Measurements from ENCODE around the gene MYLK. TPM values are rescaled to one million over a fixed set of nuclear protein-coding genes. Genes with fewer than 3 reads are reported as not detected.

MYLK gene
- total and polyA plus RNA-seq, 10 of the 15 experiments (the other 5 are each of a cell fraction or from before 2014, with no cell fraction given), result 0.04 to 1.6 (median 0.42) TPM; not detected in 1

GRCh38 chr3:123724306-123724705 lies 159.8 kb downstream of the MYLK start (continued):
- TF ChIP-seq, protein P1, sequence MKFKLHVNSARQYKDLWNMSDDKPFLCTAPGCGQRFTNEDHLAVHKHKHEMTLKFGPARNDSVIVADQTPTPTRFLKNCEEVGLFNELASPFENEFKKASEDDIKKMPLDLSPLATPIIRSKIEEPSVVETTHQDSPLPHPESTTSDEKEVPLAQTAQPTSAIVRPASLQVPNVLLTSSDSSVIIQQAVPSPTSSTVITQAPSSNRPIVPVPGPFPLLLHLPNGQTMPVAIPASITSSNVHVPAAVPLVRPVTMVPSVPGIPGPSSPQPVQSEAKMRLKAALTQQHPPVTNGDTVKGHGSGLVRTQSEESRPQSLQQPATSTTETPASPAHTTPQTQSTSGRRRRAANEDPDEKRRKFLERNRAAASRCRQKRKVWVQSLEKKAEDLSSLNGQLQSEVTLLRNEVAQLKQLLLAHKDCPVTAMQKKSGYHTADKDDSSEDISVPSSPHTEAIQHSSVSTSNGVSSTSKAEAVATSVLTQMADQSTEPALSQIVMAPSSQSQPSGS (IDR thresholded peaks at IDR 0.05; ENCODE audit: low read length), result no peak
- TF ChIP-seq BRCA1 (IDR thresholded peaks at IDR 0.05; ENCODE audit: low read depth, low read length) (no peak), MTA2 (IDR thresholded peaks at IDR 0.05; ENCODE audit: low read depth) (no peak), SMC3 (IDR thresholded peaks at IDR 0.05; ENCODE audit: borderline replicate concordance, low read length) (no peak)

DNA sequence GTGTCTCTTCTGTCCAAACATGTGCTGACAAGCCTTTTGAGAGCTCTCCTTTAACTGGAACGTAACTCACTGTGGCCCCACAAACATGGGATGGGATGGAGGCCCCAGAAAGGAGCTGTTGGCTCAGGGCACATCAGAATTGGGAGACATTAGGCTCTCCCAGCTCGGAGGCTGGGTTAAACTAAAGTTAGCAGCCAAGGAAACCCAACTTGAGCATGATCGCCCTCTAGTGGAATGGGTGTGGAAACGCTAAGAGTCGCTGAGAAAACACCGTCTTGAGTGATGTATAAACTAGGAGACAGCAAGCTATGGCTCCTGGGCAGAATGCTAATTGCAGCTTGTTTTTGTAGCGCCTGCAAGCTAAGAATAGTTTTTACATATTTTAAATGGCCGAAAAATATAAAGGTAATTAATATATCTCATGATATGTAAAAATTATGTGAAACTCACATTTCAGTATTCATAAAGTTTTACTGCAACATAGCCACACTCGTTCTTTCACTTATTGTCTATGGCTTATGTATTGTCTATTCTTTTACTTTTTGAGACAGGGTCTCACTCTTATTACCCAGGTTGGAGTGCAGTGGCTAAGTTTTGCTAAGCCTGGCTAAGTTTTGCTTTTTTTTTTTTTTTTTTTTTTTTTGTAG lies 160.5 kb downstream of the MYLK start:
- Histone ChIP-seq H3K27me3 (replicated peaks in 1 of 2; ENCODE audit: control insufficient read depth in 2 of 2, insufficient read depth in 2 of 2, low read length in 1 of 2) (no peaks in the 10 kb centered on the region; a peak in 1 of 4 replicates), H3K9me3 (replicated peaks; ENCODE audit: control insufficient read depth, insufficient read depth, low read length) (no peaks in the 10 kb centered on the region), H3K4me3 (no peak overlapping the region), H3K36me3 (ENCODE audit: control insufficient read depth in 2 of 2, insufficient read depth in 2 of 2, low read length in 1 of 2) (no peaks in the 10 kb centered on the region), H3K4me1 (ENCODE audit: control insufficient read depth, insufficient read depth, low read length) (no peaks in the 10 kb centered on the region), H3K4me2 (ENCODE audit: control insufficient read depth, insufficient read depth) (no peak overlapping the region), H3K27ac (ENCODE audit: control insufficient read depth, insufficient read depth) (no peak overlapping the region), H3K79me2 (ENCODE audit: control insufficient read depth, insufficient read depth, low read length) (no peaks in the 10 kb centered on the region), H3K9ac (ENCODE audit: control insufficient read depth, insufficient read depth, low read length) (no peak overlapping the region), H2AFZ (ENCODE audit: control insufficient read depth, low read depth, low read length) (no peak overlapping the region; the same call in 1 of the 2 replicates), H4K20me1 (ENCODE audit: control insufficient read depth, insufficient read depth) (no peaks in the 10 kb centered on the region)
- RAD21 ChIA-PET (ENCODE audit: unreplicated experiment), result interaction anchor here (0.6 to 2.0 kb wide), 4 partner anchors 33 to 161 kb away, joined by 3 to 18 read pairs (median 4); no protein-coding TSS in a partner anchor
- FAIRE-seq (peak; percentile 97), ATAC-seq (peak; percentile 90), DNase-seq (ENCODE audit: low read depth, low spot score) (peak; percentile 27)
- 8% methylated on average over 9 of the region's 9 CpGs for WGBS (ENCODE audit: insufficient coverage, insufficient replicate concordance, low lambda C conversion rate, missing lambda C conversion rate)
- SMC1A ChIA-PET (ENCODE audit: uncharacterized antibody, unreplicated experiment), result interaction anchor here (0.5 to 2.1 kb wide), 11 partner anchors 9 to 602 kb away, joined by 3 to 18 read pairs (median 4); no protein-coding TSS in a partner anchor
- intact Hi-C loops (cut with micrococcal nuclease; ENCODE audit: unreplicated experiment), result no loop called here
- CTCF ChIA-PET, result interaction anchor here (0.6 to 3.2 kb wide), 29 partner anchors 9 to 628 kb away, joined by 3 to 39 read pairs (median 4); partner anchors contain the start of gene CCDC14
- BruUV-seq (replicated peaks), result no TSS peak
- POLR2A ChIA-PET, result no interaction called here
- in situ Hi-C loops (cut with MboI), result no loop called here
- TF ChIP-seq ZNF384 (IDR thresholded peaks at IDR 0.05; ENCODE audit: borderline replicate concordance, low read depth, low read length) (no peak), SMAD1 (IDR thresholded peaks at IDR 0.05; ENCODE audit: low read depth, partially characterized antibody) (no peak), SKIL (IDR thresholded peaks at IDR 0.05; ENCODE audit: low read depth, poor library complexity, severe bottlenecking) (no peak), CREB1 (IDR thresholded peaks at IDR 0.05; ENCODE audit: low read depth) (peak; percentile 96), SREBF2 (IDR thresholded peaks at IDR 0.05; ENCODE audit: low read length) (no peak), ZZZ3 (IDR thresholded peaks at IDR 0.05; ENCODE audit: control insufficient read depth, insufficient read length, low read depth) (no peak), EED (IDR thresholded peaks at IDR 0.05; ENCODE audit: low read depth) (no peak), ZBTB4 (CRISPR knock-in tag; IDR thresholded peaks at IDR 0.05) (no peak)
- TF ChIP-seq, protein P2, sequence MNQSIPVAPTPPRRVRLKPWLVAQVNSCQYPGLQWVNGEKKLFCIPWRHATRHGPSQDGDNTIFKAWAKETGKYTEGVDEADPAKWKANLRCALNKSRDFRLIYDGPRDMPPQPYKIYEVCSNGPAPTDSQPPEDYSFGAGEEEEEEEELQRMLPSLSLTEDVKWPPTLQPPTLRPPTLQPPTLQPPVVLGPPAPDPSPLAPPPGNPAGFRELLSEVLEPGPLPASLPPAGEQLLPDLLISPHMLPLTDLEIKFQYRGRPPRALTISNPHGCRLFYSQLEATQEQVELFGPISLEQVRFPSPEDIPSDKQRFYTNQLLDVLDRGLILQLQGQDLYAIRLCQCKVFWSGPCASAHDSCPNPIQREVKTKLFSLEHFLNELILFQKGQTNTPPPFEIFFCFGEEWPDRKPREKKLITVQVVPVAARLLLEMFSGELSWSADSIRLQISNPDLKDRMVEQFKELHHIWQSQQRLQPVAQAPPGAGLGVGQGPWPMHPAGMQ (IDR thresholded peaks at IDR 0.05; ENCODE audit: borderline replicate concordance), result no peak
